ENCODE data around the gene SLC25A22.

- TF ChIP-seq HCFC1 (IDR thresholded peaks at IDR 0.05; ENCODE audit: low read length) (no peak), CTCF (IDR thresholded peaks at IDR 0.05 in 2 of 3, conservative IDR thresholded peaks at IDR 0.05 in 1 of 3; ENCODE audit: control insufficient read depth in 2 of 3, extremely low read depth in 1 of 3, insufficient read depth in 1 of 3, low read depth in 3 of 3, low read length in 3 of 3) (no peak), SIN3A (IDR thresholded peaks at IDR 0.05; ENCODE audit: low read depth, low read length) (no peak), NBN (IDR thresholded peaks at IDR 0.05) (no peak), EZH2 (IDR thresholded peaks at IDR 0.05; ENCODE audit: borderline replicate concordance, control insufficient read depth, low read depth, low read length) (no peak), POLR2A (IDR thresholded peaks at IDR 0.05; ENCODE audit: low read depth, low read length) (no peak), TARDBP (IDR thresholded peaks at IDR 0.05; ENCODE audit: borderline replicate concordance) (no peak), RAD21 (IDR thresholded peaks at IDR 0.05; ENCODE audit: insufficient read depth, low read depth, low read length) (no peak), ESRRA (IDR thresholded peaks at IDR 0.05; ENCODE audit: low read length) (no peak), RFX5 (IDR thresholded peaks at IDR 0.05; ENCODE audit: low read depth, low read length) (no peak), ZNF274 (IDR thresholded peaks at IDR 0.05; ENCODE audit: insufficient read depth, insufficient read length) (no peak), POLR2AphosphoS5 (IDR thresholded peaks at IDR 0.05; ENCODE audit: low read length) (no peak), SRF (IDR thresholded peaks at IDR 0.05; ENCODE audit: low read depth in 2 of 2, low read length in 2 of 2) (no peak), FOXK2 (IDR thresholded peaks at IDR 0.05) (no peak)
Measured at GRCh38 chr11:770642-771616, 27.2 kb downstream of the SLC25A22 start.
